Amygdala (tissue), 56 donors: ENCODE data around the gene MYL11.
A peak's percentile ranks its signal among the peaks of the same experiment; 100 is the strongest.

ENCODE experiments used
- DNase-seq, 56 donors: peaks; one replicate each; lab custom pipeline; 2025; lab: John Stamatoyannopoulos, UW

The MYL11 gene

DNA sequence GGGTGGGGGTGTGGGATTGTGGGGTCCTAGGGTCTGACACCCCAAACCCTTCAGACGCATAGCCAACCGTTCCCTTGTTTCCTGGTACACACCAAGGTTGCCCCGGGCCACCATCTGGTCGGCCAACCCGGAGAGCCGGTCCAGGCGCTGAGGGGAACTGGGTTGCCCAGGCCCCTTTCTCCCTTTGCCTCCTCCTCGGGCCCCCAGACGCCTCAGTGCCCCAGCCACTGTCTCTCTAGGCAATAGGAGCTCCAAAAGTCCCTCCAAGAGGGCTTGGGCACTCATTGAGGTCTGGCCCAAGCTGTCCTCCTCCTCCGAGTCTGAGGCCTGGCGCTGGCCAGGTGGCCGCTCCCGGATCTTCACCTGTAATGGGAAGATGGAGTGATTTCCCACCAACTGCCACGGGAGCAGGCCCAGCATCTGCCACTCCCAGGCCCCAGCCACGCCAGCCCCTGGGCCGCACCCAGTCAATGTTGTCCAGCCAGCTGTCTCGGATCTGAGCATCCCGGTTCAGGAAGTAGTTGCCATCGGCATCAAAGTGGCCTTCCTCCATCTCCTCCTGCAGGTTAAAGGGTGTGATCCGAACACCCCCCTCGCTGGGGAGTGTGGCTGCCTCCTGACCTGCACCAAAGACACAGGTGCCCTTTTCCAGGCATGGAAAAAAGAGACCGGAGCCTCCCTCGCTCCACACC lies 21.0 kb upstream of the MYL11 start:
- no peak for DNase-seq

GRCh38 chr16:30354423-30355143 lies 20.0 kb upstream of the MYL11 start:
- peak in 1 of 56 donors; percentile 58 for DNase-seq

GRCh38 chr16:30355144-30355953 lies 19.3 kb upstream of the MYL11 start, which contains the start of gene CD2BP2:
Gene CD2BP2 (minus strand): TSS chr16:30355308. CDS start chr16:30354681, 627 bp downstream.
- DNase-seq = peak; percentile 41 to 99 (median 93)

DNA sequence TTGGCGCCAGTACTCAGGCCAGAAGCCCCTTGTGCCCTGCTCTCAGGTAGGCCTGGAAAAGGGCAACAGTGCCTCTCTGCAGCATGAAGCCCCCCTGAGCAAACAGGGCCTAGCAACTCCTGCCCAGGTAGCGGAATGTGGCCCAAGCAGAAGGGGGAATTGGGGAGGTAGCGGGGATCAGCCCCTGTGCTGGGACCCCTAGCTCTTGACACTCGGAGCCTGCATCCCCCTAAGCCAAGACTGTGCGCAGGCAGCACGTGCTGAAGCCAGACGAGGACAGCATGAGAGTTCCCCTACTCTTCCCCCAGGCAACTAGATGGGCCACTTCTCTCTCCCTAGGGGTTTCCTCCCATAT lies 18.7 kb upstream of the MYL11 start:
- no peak for DNase-seq

DNA sequence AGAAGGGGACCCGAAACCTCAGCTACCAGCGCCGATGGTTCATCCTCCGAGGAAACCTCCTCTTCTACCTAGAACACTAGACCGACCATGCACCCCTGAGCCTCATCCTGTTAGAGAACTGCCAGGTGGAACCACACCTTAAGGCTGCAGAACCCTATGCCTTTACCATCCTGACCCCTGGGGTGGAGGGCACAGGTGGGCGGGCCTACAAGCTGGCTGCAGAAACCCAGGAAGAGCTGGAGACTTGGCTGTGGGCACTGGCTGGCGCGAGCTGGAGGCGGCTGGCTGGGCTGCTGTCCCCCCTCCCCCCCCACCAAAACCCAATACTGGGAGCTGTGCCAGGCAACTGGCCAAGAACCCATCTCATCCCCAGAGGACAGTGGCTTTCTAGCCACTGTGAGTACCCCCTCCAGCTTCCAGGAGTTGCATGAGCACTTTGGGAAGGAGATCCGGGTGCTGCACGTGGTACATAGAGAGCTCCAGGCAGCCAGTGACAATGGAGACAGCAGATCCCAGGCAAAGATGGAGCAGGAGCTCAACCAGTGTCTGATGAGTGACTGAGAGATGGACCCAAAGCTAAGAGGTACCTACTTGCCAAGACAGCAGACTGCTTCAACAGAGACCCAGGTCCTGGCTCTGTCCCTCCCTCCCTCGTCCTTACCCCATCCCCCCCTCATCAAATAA lies 18.1 kb upstream of the MYL11 start:
- peak in 24 of 56 donors; percentile 13 to 67 (median 34) for DNase-seq

- no peak for DNase-seq
Observed at GRCh38 chr16:30357085-30357714, 17.4 kb upstream of the MYL11 start.

GRCh38 chr16:30357715-30358576 lies 16.7 kb upstream of the MYL11 start:
- no peak for DNase-seq

- no peak for DNase-seq
Observed at GRCh38 chr16:30358577-30358936, 16.0 kb upstream of the MYL11 start.

DNA sequence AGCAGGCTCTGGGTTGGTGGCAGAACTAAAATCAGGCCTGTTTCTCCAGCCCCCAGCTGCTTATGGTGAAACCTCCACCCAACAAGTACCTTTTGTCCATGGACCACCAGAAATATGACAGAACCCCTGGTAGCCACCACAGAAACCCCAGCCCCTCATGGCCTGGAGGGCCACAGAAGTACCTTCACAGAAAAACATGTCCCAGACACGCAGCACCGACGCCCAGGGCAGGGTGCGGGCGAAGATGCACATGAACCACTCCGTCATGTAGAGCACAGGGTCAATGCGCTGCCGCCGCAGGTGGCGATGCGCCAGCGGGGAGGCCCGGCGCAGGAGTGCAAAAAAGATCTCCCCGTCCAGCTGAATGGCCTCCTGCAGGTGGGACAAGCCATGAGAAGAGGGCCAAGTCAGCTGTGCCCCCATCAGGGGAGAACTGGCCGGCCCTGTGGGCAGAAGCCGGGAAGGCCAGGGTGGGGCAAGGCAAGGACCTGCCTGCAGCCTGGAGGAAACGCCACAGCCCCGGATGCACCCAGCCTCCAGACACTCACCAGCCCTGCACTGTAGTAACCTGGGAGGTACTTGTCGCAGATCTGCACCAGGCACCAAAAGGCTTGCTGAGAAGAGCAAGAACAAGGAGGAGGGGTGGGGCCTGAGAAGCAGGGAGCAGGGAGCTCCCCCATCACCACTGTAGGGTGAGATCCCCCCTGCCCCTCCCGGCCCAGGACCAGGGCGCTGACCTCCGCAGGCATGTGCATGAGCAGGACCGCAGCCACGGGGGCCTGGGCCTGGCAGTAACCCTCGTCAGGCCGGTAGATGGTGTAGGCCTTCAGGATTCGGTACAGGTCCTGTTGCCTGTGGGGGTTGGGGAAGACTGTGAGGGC lies 15.4 kb upstream of the MYL11 start:
- no peak for DNase-seq

GRCh38 chr16:30359871-30360170 lies 14.8 kb upstream of the MYL11 start:
- no peak for DNase-seq

- no peak for DNase-seq
Observed at GRCh38 chr16:30361180-30361579, 13.4 kb upstream of the MYL11 start.

GRCh38 chr16:30365200-30365599 lies 9.4 kb upstream of the MYL11 start:
- DNase-seq = no peak

DNA sequence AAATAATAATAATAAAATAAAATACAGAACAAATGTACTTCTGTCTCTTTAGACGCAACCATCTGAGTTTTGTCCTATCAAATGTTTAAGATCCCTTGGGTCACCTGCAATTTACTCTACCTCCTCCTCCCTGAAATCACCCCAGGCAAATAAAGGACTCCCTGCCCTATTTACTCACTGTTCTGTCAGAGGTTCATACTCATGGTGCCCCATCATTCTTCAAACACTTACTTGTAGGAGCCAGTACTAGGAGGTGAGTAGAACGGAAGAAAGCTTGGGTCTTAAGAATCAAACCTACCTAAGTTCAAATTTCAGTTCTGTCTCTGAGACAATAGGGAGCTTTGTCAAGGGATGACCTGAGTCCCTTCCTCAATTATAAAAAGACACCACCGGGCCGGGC lies 8.1 kb upstream of the MYL11 start:
- DNase-seq = no peak

DNA sequence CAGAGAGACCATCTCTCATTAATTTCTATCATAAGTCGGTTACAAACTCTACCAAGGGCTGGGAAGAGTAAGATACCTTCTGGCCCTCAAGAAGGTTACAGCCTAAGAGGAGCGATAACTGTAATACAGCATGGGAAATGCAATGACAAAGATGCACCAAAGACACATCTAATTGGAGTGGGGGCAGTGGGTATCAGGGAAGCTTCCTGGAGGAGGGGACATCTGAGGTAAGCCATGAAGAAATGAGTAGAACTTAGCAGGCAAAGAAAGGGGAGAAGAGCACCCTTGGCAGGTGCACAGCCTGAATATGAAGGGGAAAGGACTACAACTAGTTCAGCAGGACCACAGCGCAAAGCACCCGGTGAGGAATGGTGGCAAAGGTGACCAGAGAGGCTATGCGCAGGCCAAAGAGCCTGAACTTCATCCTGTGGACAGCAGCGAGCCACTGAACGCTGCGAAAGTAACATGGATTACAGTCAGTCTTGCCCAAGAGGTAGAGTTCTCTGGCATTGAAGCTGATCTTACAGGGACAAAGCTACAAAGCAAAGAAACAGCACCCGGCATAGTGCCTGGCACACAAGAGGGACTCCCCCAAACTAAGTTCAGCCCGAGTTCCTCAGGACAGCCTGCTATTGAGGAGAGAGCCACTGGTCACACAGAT lies 7.1 kb upstream of the MYL11 start:
- no peak for DNase-seq

GRCh38 chr16:30368122-30368791 lies 6.3 kb upstream of the MYL11 start:
- DNase-seq = no peak

- no peak for DNase-seq
Observed at GRCh38 chr16:30368792-30369090, 5.9 kb upstream of the MYL11 start.

- DNase-seq = no peak
Observed at GRCh38 chr16:30369091-30369937, 5.3 kb upstream of the MYL11 start.
